Stomach (tissue), 9 donors: Measurements from ENCODE around the gene TRAF3IP1. TPM values are rescaled to one million over a fixed set of nuclear protein-coding genes. Genes with fewer than 3 reads are reported as not detected.

Experiments used
- DNase-seq, 2 donors: peaks; one replicate each; pipeline versions ENCODE4 v3.0.0 to v3.0.0-alpha.2; 2013 to 2019
- H3K27ac ChIP-seq, 5 donors: fragments of 200-600 bp in 4 of 5; sonication (generic) in 4 of 5; one replicate each; pipeline ENCODE4 v1.5.1; 2013 to 2019; ENCODE audit warnings: mild to moderate bottlenecking in 1 of 5, moderate library complexity in 1 of 5
- H3K27me3 ChIP-seq, 3 donors: fragments of 200-600 bp; sonication (generic); one replicate each; pipeline ENCODE4 v1.5.1; 2017 to 2019; ENCODE audit warnings: mixed run types in 1 of 3
- H3K36me3 ChIP-seq, 4 donors: fragments of 200-600 bp; sonication (generic); 1 replicate in 3 of 4; 2 replicates in 1 of 4; pipeline ENCODE4 v1.5.1; 2016 to 2019
- H3K4me1 ChIP-seq, 4 donors: fragments of 200-600 bp; sonication (generic); one replicate each; pipeline ENCODE4 v1.5.1; 2016 to 2019
- H3K4me3 ChIP-seq, 4 donors: fragments of 200-600 bp; sonication (generic) in 3 of 4; one replicate each; pipeline ENCODE4 v1.5.1; 2016 to 2019; ENCODE audit warnings: mild to moderate bottlenecking in 1 of 4
- H3K9me3 ChIP-seq, 4 donors: fragments of 200-600 bp; sonication (generic); one replicate each; pipeline ENCODE4 v1.5.1; 2016 to 2019
- CTCF ChIP-seq, 7 experiments: fragments of 450-650 bp in 4 of 7; fragments of 200-600 bp in 3 of 7; sonication (generic) in 3 of 7; IDR thresholded peaks; one replicate each; pipeline ENCODE4 v1.5.1; 2016 to 2019; ENCODE audit warnings: antibody characterized with exemption in 7 of 7, control low read depth in 2 of 7, mild to moderate bottlenecking in 1 of 7
- EP300 ChIP-seq: sonication (generic); formaldehyde crosslinking; IDR thresholded peaks from one replicate; pipeline ENCODE4 v1.6.1; 2017; ENCODE audit warnings: antibody characterized with exemption
- POLR2A ChIP-seq, 4 donors: fragments of 450-650 bp; IDR thresholded peaks; one replicate each; pipeline ENCODE4 v1.6.1; 2016; ENCODE audit warnings: antibody characterized with exemption in 4 of 4, control low read depth in 2 of 4, mild to moderate bottlenecking in 1 of 4, moderate library complexity in 1 of 4
- POLR2AphosphoS5 ChIP-seq, 3 donors: sonication (generic); formaldehyde crosslinking; IDR thresholded peaks; one replicate each; pipeline ENCODE4 v1.6.1; 2016; ENCODE audit warnings: antibody characterized with exemption in 3 of 3
- whole genome bisulfite sequencing, 5 donors: extraction: QIAGEN DNeasy Blood & Tissue Kit in 3 of 5; methylation state at CpG; one replicate each; pipeline versions ENCODE4 v1.1.5 to v1.1.7; 2013 to 2018; 5-methylcytosine and 5-hydroxymethylcytosine counted together
- intact Hi-C: fragments of 100-400 bp; cut with DNase I; formaldehyde crosslinking; loops from one replicate; pipeline ENCODE4 v1.15.1; 2023; ENCODE audit warnings: low total_unique reads
- polyA plus RNA-seq, 3 donors: library from polyadenylated mRNA; stranded (reverse); fragments of 200-250 nt; gene quantifications; one replicate each; pipeline ENCODE4 v1.2.3, GENCODE V29; 2013
- total RNA-seq, 5 donors: library from RNA; depleted of rRNA; stranded (reverse); fragments of >200 nt; gene quantifications; one replicate each; pipeline versions ENCODE4 v1.1.0 to v1.2.3, GENCODE V29; 2014 to 2016
- donor health status: healthy with polysubstance abuse.
- donor health status: Bipolar disorder and iron deficiency.
- donor health status: healthy.

The TRAF3IP1 gene
- total and polyA plus RNA-seq, 8 donors = 0.58 to 21.1 (median 10.8) TPM

DNA sequence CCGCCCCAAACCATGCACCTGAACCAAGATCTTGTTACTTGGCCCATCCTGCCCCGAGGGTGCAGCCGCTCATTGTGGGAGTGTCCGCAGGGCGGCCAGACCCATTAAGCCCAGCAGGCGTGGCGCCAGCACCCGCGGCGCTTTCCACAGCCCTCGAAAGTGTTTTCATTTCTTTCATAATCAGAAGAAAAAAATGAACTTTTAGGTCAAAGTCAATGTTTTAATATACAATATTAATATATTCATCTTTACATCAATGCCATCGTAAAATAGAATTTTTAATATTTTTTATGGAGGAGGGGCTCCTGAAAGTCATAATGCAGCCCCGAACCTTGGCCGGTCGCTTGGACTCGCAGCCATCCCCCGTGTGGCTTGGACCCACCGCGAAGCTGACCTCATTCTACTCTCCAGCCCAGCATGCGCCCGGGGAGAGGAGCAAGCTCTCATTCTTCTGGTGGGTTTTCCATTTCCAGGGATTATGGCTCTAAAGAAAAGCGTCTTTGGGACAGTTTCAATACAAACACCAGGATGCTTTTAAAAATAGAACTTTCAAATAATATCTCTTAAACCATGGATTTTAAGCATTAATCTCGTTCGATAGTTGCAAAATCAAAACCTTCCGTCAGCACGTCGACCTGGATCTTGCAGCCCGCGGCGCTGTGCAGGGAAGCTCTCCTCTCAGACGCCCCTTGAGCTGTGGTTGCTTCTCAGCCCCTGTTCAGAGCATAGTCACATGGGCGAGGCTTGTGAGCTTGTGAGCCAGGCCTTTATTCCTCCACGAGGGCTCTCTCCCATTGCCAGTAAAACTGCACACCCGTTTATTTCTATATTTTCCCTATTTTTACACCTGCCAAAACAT, 89.3 kb downstream of the TRAF3IP1 start:
- TF ChIP-seq POLR2A (IDR thresholded peaks at IDR 0.05) (no peak), POLR2AphosphoS5 (IDR thresholded peaks at IDR 0.05) (no peak), CTCF (IDR thresholded peaks at IDR 0.05) (no peak), EP300 (no peak)
- 89 to 94% (median 91%) methylated on average over 34 of the region's 34 CpGs for WGBS, 5 donors
- H3K36me3 ChIP-seq = peaks cover 0 to 16% (median 0%) of the 10 kb centered on the region in 4 donors
- no peak overlapping the region for H3K27ac ChIP-seq
- H3K27me3 ChIP-seq = no peaks in the 10 kb centered on the region
- no peak overlapping the region for H3K4me3 ChIP-seq
- intact Hi-C loops = no loop called here
- no peaks in the 10 kb centered on the region for H3K9me3 ChIP-seq
- no peaks in the 10 kb centered on the region for H3K4me1 ChIP-seq
- DNase-seq = no peak

DNA sequence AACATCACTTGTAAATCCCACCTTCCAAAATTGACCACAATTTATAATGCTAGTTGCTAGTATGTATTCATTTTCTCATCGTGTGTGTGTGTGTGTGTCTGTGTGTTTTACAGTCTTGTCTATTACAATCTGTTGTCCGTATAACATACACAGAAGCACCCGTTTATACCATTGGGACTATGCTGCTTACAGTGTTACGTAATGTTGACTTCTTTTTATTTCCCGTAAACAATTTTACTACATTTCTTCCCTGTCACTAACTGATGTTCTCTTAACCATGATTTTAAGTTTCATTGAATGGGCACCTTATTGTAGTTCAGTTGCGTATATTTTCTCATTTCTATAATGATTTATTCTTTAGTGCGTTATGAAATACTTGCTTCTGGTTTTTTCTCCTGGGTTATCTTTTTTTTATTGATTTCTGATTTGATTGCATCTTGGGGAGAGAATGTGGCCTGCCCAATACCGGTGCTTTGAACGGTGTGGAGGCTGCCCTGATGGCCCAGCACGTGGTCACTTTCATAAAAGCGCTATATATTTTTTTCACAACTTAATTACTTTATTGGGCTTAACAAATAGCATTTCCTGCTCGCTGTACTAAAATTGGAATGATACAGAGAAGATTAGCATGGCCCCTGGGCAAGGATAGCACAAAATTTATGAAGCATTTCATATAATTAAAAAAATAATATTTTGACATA, 91.9 kb downstream of the TRAF3IP1 start:
- H3K27me3 ChIP-seq = no peaks in the 10 kb centered on the region
- H3K9me3 ChIP-seq = peaks cover 0 to 10% (median 0%) of the 10 kb centered on the region in 4 donors
- WGBS, 5 donors = 81 to 91% (median 86%) methylated on average over 12 of the region's 12 CpGs
- no peak overlapping the region for H3K4me3 ChIP-seq
- intact Hi-C loops = no loop called here
- peaks cover 0 to 16% (median 0%) of the 10 kb centered on the region in 4 donors for H3K36me3 ChIP-seq
- H3K27ac ChIP-seq = no peak overlapping the region
- H3K4me1 ChIP-seq = no peaks in the 10 kb centered on the region
- no peak for DNase-seq
- TF ChIP-seq CTCF (IDR thresholded peaks at IDR 0.05) (no peak), POLR2A (IDR thresholded peaks at IDR 0.05) (no peak), EP300 (no peak), POLR2AphosphoS5 (IDR thresholded peaks at IDR 0.05) (no peak)

DNA sequence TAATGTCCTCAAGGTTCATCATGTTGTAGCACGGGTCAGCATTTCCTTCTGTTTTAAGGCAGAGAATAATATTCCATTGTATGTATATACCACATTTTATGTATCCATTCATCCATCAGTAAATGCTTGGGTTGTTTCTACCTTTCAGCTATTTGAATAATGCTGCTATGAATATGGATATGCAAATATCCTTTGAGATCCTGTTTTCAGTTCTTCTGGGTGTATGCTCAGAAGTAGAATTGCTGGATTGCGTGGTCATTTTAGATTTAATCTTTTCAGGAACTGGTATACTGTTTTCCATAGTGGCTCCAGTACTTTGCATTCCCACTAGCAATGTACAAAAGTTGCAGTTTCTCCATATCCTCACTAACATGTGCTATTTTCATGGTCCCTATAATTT, 93.0 kb downstream of the TRAF3IP1 start:
- H3K9me3 ChIP-seq = peaks cover 0 to 10% (median 0%) of the 10 kb centered on the region in 4 donors
- H3K27ac ChIP-seq = no peak overlapping the region
- peaks cover 0 to 11% (median 0%) of the 10 kb centered on the region in 4 donors for H3K36me3 ChIP-seq
- TF ChIP-seq POLR2A (IDR thresholded peaks at IDR 0.05) (no peak), POLR2AphosphoS5 (IDR thresholded peaks at IDR 0.05) (no peak), EP300 (no peak), CTCF (IDR thresholded peaks at IDR 0.05) (no peak)
- DNase-seq = no peak
- no peaks in the 10 kb centered on the region for H3K27me3 ChIP-seq
- intact Hi-C loops = no loop called here
- WGBS, 5 donors = 85 to 91% (median 89%) methylated on average over 2 of the region's 2 CpGs
- H3K4me1 ChIP-seq = peaks cover 0 to 3% (median 0%) of the 10 kb centered on the region in 4 donors
- no peak overlapping the region for H3K4me3 ChIP-seq

DNA sequence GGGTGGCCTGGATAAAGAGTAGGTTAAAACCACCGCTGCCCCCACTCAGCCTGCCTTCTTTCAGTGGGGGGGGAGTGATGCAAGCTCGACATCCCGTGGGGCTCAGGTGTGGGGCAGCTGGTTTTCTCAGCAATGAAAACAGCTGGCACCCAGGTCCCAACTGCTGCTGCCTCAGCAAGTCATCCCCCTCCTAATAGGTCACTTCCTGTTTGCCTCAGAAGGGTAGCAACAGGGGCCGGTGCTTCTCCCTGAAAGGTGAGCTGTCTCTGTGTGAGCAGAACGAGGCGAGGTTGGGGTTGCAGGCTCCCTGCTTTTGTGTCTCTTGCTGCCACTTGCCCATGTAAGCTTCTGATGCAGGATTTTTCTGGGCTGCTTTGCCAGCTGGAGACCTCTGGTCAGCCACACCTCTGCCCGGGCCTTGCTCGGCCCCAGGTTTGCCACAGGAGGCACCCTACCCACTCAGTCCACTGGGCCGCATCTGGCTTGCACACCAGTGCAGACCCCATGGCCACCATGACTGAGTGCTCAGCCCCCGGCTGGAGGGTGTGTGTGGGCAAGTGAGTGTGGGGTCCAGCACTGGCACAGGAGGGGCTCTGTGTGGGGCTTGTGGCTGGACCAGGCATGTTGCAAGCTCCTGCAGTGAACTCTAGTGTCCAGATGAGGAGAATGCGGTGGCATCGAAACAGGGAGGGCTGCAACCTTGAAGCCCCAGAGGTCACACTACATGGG, 94.9 kb downstream of the TRAF3IP1 start:
- TF ChIP-seq POLR2AphosphoS5 (IDR thresholded peaks at IDR 0.05) = no peak
- TF ChIP-seq POLR2A (IDR thresholded peaks at IDR 0.05) = no peak
- no peak for TF ChIP-seq EP300
- no peak for TF ChIP-seq CTCF (IDR thresholded peaks at IDR 0.05)
- Histone ChIP-seq H3K27ac (no peak overlapping the region), H3K9me3 (peaks cover 0 to 10% (median 0%) of the 10 kb centered on the region in 4 donors), H3K27me3 (no peaks in the 10 kb centered on the region), H3K4me3 (no peak overlapping the region), H3K4me1 (peaks cover 0 to 4% (median 0%) of the 10 kb centered on the region in 4 donors), H3K36me3 (peaks cover 0 to 4% (median 0%) of the 10 kb centered on the region in 4 donors)
- intact Hi-C loops = no loop called here
- WGBS, 5 donors = 79 to 91% (median 88%) methylated on average over 4 to 12 of the region's 12 CpGs
- DNase-seq = peak; percentile 24 to 43
